AG10803 (cell line): ENCODE results near the gene CDC20.

Source experiments
- DNase-seq: peaks from one replicate; pipeline ENCODE4 v3.0.0; 2010; ENCODE audit warnings: low read depth
- H3K4me3 ChIP-seq: 2 replicates; pipeline ENCODE4 v1.5.1; 2011; ENCODE audit warnings: mild to moderate bottlenecking, low read length, control low read depth
- CTCF ChIP-seq: conservative IDR thresholded peaks from 2 replicates; pipeline ENCODE4 v1.5.1; 2011; ENCODE audit warnings: mild to moderate bottlenecking, low read length, control low read depth, inconsistent platforms

CDC20 gene

GRCh38 chr1:43382027-43382779 lies 23.4 kb downstream of the CDC20 start:
- TF ChIP-seq CTCF, result no peak
- no peak overlapping the region for H3K4me3 ChIP-seq
- no peak for DNase-seq

GRCh38 chr1:43383449-43383848 lies 24.7 kb downstream of the CDC20 start:
- no peak overlapping the region for H3K4me3 ChIP-seq
- TF ChIP-seq CTCF, result no peak
- no peak for DNase-seq

- no peak for TF ChIP-seq CTCF
- no peak overlapping the region for H3K4me3 ChIP-seq
- DNase-seq, result no peak
These were observed 27.9 kb downstream of the CDC20 start for GRCh38 chr1:43386676-43387075.

GRCh38 chr1:43387976-43388599 lies 29.3 kb downstream of the CDC20 start:
- peak; percentile 24 for DNase-seq
- peak overlapping the region; percentile 99 for H3K4me3 ChIP-seq
- TF ChIP-seq CTCF, result no peak

GRCh38 chr1:43388613-43389012 lies 29.8 kb downstream of the CDC20 start:
- DNase-seq, result no peak
- TF ChIP-seq CTCF, result no peak
- H3K4me3 ChIP-seq, result peak overlapping the region; percentile 99

- H3K4me3 ChIP-seq, result peak within 1 kb of the TSS; percentile 99
- peak; percentile 91 for DNase-seq
- no peak for TF ChIP-seq CTCF
These were observed 30.8 kb downstream of the CDC20 start, which contains the start of the genes MED8 and SZT2 for GRCh38 chr1:43389326-43390313. MED8 (minus strand) TSS chr1:43389800; CDS start chr1:43389764, 36 bp downstream. SZT2 (plus strand) TSS chr1:43389899; CDS start chr1:43389969, 70 bp downstream.
